HG03175 (cell line): ENCODE results near the gene PNO1.
A peak's percentile ranks its signal among the peaks of the same experiment; 100 is the strongest.
"Not testable (repeated sequence)": the region's sequence is repeated elsewhere in the genome, so short reads cannot be mapped to it uniquely, and the experiment has no call there.

ENCODE experiments used
- ATAC-seq: cut with Tn5 transposase; IDR thresholded peaks from one replicate; pipeline ENCODE4 v1.9.1; 2021; ENCODE audit warnings: mild to moderate bottlenecking, moderate library complexity; ENCODE audit not compliant: unreplicated experiment

PNO1 gene

DNA sequence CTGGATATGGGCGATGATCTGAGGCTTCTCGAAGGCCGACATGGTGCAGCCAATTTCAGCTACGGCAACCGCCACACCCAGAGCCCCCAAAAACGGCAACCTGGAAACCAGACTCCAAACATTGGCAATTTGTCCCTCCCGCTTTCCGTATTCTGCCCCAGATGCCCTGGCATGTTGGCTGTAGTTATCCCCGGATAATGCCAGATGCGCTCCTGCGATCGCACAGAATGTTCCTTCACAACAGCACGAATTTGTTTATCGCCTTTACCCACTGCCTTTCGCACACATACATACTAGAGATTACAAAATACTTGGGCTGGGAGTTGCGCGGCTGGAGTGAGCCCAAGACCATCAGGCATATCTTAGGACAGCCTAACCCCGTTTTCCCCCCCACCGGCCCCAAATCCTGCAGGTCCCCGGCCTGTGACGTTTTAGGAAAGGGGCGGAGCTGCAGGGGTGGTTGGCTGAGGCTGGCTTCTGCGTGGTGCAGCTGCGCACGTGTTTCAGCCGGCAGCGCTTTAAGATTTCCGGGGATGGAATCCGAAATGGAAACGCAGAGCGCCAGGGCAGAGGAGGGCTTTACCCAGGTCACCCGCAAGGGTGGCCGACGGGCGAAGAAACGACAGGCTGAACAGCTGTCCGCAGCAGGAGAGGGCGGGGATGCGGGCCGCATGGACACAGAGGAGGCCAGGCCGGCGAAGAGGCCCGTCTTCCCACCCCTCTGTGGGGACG, at the start of gene PNO1:
Gene PNO1, plus strand, starts transcription at position 487 of the 732 bp plus-strand sequence. Its CDS starts 47 bp downstream, at position 534.
- peak; percentile 90 for ATAC-seq

GRCh38 chr2:68108120-68108519, 49.6 kb upstream of the PNO1 start:
- ATAC-seq = no peak

GRCh38 chr2:68110102-68110501, 47.6 kb upstream of the PNO1 start:
- ATAC-seq = peak; percentile 93

DNA sequence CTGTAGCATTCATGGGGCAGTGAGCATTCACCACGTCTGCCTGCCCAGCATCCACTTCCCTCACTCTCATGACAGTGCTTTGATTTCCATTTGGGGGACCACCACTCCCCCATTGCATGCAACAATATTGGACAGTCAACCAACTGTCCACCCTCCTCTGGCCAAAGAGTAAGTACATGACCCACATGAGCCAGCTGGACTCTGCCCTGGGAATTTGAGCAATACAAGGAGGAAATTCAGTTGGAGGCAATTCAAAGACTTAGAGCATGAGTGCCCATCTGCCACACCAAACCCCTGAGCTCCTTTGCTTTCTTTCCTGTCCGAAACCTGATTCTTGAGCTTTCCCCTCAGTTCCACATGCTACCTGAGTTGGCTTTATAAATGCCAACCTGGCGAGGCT, 41.7 kb upstream of the PNO1 start:
- no peak for ATAC-seq

DNA sequence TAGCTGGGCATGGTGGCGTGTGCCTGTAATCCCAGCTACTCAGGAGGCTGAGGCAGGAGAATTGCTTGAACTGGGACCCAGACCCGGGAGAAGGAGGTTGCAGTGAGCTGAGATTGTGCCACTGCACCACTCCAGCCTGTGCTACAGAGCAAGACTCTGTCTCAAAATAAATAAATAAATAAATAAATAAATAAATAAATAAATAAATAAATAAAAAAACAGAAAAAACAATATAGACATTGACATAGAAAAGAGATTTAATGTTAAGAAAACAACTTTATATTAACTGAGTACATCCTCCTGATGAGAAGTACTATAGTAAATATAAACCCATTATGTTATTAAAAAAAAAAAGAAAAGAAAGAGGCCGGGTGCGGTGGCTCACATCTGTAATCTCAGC, 39.8 kb upstream of the PNO1 start:
- not testable (repeated sequence) for ATAC-seq

DNA sequence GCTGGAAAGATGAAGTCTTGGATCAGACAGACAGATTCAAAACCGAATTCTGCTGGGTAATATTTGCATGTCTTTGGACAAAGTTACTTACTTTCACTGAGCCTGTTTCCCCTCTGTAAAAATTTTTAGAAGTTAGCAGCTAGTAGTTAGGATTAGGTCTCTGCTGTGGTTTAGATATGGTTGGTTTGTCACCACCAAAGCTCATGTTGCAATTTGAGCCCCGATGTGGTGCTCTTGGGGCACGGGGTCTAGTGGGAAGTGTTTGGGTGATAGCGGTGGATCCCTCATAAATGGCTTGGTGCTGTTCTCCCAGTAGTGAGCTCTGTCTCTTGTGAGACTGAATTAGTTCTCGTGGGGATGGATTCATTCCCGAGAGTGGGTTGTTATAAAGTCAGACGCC, 38.9 kb upstream of the PNO1 start:
- ATAC-seq = no peak

DNA sequence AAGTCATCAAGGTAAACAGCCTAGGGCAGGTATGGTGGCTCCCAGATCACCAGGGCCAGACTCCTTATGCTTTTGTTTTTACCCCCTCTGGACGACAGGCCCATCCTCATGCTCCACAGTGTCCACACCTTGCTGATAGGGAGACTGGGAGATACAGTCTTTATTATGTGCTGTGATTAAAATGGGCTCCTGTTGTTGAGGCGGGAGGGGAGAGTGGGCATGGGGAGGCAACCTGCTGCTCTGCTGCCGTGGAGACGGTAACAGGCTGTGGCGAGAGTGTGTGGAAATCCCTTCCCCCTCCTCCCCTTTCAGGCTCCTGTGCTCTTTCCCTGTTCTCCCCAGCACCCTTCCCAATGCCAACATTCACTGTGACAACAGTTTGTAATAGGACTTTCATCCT, 38.2 kb upstream of the PNO1 start:
- ATAC-seq = no peak

DNA sequence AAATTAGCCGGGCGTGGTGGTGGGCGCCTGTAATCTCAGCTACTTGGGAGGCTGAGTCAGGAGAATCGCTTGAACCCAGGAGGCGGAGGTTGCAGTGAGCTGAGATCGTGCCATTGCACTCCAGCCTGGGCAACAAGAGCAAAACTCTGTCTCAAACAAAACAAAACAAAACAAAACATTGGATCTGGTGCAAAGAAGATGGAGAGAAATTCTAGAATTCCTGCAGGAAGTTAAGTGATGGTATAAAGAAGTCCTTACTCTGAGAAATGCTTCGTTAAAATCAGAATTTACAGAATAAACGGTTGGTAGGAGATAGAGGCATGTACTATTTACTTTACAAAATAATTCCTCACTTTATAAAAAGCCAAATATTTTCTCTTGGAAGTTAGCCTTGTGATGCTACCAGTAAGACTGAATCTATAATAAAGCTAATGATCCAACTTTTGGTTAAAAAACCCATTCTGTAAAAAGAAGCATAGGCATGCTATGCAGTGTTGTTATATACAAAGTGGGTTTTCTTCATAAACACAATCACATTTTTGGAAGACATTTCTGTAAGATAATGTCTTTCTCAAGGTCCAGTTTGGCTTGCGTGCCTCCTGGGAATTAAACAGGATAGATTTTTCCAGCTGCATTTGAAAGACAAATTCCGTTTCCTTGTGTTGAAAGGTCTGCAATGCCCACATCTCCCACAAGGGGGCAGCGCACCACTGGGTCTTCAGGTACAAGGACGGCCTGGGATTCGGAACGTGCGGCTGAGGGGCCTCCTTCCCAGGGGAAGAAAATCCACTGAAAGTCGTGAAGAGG, 35.6 kb upstream of the PNO1 start:
- no peak for ATAC-seq

- no peak for ATAC-seq
Observed at GRCh38 chr2:68122680-68122964, 35.1 kb upstream of the PNO1 start.

GRCh38 chr2:68124321-68124720, 33.4 kb upstream of the PNO1 start:
- ATAC-seq = no peak

DNA sequence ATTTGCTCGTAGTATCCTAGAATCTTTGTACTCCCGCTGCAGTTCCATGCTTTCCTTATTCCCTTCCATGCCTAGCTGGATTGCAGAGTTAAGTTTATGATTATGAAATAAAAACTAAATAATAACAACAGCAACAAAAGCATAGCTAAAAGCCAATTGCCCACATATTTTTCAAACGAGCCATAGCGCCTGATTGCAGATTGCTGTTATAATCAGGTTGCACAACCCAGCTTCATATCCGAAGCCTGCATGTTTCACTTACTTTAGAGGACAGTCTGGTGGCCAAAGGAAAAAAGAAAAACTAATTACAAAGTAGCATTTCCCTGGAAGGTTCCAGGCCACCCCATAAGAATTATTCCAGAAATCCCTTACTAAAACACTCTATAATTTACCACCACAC, 31.9 kb upstream of the PNO1 start:
- no peak for ATAC-seq

DNA sequence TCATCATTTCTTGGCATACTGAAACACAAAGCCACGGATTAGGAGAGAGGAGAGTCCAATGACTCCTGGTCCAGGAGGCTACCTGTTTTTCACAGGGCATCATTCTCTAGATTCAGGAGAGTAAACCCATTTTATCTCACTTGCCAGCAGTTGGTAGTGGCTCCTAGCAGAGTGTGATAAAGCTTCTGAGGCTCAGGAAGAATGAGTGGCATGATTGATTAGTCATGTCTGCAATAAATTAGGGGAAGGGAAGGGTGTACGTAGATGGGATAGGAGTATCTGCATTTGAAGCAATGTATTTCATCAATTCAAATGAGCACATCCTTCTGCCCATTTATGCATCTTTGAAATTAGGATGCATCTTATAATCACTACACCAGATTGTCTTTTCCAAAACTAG, 31.1 kb upstream of the PNO1 start:
- ATAC-seq = no peak

GRCh38 chr2:68127358-68128242, 30.1 kb upstream of the PNO1 start:
- peak; percentile 91 for ATAC-seq

DNA sequence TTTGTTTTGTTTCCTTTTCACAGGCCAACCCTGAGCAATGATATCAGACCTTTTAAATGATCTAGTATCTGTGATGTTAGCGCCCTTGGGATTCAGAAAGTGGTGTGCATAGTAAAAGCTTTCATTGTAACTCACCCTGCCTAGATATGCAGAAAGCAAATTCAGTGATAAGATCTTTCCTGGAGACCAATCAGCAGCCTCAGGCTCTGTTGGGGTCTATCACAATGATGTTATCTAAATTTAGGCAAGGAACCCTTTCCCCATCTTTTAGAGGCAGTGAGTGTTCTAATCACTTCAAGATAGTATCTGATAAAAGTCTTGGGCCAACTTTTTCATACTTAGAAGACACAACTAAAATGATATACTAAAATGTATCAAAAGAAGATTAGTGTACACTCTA, 23.6 kb upstream of the PNO1 start:
- no peak for ATAC-seq

GRCh38 chr2:68134554-68134953, 23.1 kb upstream of the PNO1 start:
- ATAC-seq = no peak

- no peak for ATAC-seq
Observed at GRCh38 chr2:68135448-68136320, 22.0 kb upstream of the PNO1 start.

GRCh38 chr2:68141875-68142274, 15.8 kb upstream of the PNO1 start:
- ATAC-seq = no peak

- no peak for ATAC-seq
Observed at GRCh38 chr2:68151037-68151436, 6.7 kb upstream of the PNO1 start.

DNA sequence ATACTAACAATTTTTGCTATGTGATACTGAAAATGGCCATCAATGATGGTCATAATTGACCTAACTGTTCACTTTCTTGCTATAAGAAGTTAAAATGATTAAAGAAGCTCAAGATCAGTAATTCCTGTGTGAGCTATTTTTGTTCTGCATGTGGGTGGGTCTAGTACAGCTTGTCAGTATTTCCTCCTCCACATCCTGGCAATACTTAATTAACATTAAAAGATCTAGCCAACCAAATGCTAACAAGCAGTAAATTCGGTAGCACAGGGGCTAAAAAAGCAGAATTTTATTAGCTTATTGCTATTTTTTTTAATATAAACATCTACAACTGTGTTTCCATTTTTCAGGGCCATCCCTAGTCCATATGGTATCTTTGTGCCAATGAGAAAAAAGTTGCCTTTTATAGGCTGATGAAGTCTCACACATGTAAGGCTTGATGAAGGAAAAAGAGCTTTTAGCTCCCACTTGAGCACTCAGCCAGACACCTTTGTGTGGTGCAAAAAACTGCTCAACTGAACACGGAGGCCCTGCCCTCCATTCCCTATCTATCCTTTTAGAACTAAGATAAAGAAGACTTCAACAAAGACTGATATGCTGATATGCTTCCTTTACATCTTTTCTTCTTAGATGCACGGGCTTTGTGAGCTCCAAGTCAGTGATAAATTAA, 4.9 kb upstream of the PNO1 start:
- ATAC-seq = no peak

GRCh38 chr2:68155618-68156017, 2.1 kb upstream of the PNO1 start:
- ATAC-seq = no peak
